ENCODE results near the gene TBCD.
"Not testable (repeated sequence)": the region's sequence is repeated elsewhere in the genome, so short reads cannot be mapped to it uniquely, and the experiment has no call there.

Gene TBCD

DNA sequence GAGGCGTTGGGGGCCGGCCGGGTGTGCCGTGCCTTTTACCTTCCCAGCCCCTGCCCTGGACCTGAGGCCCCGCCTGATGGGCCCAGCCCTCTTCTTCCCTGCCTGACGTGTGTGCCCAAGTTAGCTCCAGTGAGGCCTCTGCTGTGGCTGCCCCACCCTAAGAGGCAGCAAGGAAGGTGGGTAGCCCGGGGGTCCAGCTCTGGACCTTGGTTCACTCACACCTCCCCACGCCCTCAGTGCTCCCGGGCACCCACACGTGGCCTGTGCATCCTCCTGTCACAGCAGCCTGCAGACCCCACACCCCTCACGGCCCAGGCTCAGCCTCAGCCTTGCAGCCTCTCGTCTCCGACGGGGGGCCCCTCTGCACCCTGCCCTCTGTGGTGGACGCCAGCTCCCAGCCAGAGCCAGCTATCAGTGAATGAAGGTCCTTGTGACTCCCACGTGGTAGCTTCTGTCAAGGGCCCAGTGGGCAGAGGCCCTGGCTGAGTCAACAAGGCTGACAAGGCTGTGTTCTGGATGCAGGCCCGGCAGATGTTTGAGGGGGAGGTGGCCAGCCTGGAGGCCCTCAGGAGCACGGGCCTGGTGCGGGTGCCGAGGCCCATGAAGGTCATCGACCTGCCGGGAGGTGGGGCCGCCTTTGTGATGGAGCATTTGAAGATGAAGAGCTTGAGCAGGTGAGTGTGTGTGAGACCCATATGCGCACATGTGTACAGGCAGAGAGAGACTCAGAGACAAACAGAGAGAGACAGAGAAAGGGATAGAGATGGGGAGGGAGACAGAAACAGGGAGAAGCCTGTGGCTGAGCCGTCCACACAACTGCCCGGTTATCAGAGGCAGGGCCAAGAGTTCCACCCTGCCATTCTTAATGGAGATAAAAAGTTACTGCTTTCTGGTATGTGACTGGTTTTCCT, 13.6 kb upstream of the TBCD start:
- ChIA-PET POLR2A (no interaction called here), CTCF (no interaction called here)
- no peak for DNase-seq (ENCODE audit: extremely low spot score)
- no peak for TF ChIP-seq CTBP1 (IDR thresholded peaks at IDR 0.05; ENCODE audit: borderline replicate concordance)

DNA sequence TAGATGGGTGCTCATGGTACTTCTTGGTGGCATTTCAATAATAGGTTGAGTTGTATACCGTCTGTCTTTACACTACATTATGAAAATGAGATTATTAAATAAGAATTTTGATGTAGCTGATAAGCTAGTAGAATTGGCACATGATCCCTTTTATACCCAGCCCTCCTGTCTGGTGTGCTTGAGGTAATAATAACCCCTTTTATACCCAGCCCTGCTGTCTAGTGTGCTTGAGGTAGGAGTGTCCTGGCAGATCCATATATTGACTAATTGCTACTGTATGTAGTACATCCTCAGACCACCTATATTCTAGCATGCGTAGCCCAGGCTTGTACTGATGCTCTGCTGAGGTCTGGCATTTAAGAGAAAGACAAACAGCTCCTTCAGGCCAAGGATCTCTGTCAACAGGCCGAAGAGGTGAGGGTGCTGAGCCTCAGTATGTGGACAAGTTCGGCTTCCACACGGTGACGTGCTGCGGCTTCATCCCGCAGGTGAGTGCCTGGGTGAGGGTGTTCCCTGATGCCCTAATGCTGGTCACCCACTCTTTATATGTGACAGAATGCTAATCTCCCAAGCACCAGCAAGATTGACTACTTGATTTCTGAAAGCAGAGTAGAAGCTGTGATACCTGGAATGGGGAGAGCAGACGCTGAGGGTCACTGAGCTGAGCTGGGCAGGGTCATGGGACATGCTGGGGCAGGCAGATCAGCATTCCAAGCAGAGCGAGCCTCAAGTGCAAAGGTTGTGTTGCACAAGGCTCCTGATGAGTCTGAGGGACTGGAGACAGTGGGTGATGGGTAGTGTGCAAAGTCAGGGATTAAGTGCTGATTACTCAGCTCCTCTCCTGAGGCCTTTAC, 10.7 kb upstream of the TBCD start:
- TF ChIP-seq, protein P1, sequence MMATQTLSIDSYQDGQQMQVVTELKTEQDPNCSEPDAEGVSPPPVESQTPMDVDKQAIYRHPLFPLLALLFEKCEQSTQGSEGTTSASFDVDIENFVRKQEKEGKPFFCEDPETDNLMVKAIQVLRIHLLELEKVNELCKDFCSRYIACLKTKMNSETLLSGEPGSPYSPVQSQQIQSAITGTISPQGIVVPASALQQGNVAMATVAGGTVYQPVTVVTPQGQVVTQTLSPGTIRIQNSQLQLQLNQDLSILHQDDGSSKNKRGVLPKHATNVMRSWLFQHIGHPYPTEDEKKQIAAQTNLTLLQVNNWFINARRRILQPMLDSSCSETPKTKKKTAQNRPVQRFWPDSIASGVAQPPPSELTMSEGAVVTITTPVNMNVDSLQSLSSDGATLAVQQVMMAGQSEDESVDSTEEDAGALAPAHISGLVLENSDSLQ (IDR thresholded peaks at IDR 0.05) = no peak
- no peak for TF ChIP-seq ZNF384 (IDR thresholded peaks at IDR 0.05)
- no peak for TF ChIP-seq TARDBP (IDR thresholded peaks at IDR 0.05)
- no peak for TF ChIP-seq HDGF (IDR thresholded peaks at IDR 0.05; ENCODE audit: borderline replicate concordance)
- TF ChIP-seq ARNT (IDR thresholded peaks at IDR 0.05) = no peak
- no peak for TF ChIP-seq SP1 (IDR thresholded peaks at IDR 0.05)
- TF ChIP-seq BHLHE40 (IDR thresholded peaks at IDR 0.05; ENCODE audit: borderline replicate concordance) = no peak
- TF ChIP-seq FOXM1 (IDR thresholded peaks at IDR 0.05; ENCODE audit: borderline replicate concordance) = no peak
- no peak for TF ChIP-seq LEF1 (IDR thresholded peaks at IDR 0.05; ENCODE audit: borderline replicate concordance)
- TF ChIP-seq FOXK2 (IDR thresholded peaks at IDR 0.05) = no peak
- TF ChIP-seq SUZ12 (IDR thresholded peaks at IDR 0.05) = no peak
- TF ChIP-seq NFRKB (IDR thresholded peaks at IDR 0.05) = no peak
- TF ChIP-seq CTBP1 (IDR thresholded peaks at IDR 0.05; ENCODE audit: borderline replicate concordance) = no peak
- no peak for TF ChIP-seq FOXA1 (IDR thresholded peaks at IDR 0.05)
- TF ChIP-seq ELF4 (IDR thresholded peaks at IDR 0.05) = no peak
- no peak for TF ChIP-seq L3MBTL2 (conservative IDR thresholded peaks at IDR 0.05)
- no peak for DNase-seq (ENCODE audit: extremely low spot score)
- POLR2A ChIA-PET = no interaction called here
- CTCF ChIA-PET = no interaction called here

DNA sequence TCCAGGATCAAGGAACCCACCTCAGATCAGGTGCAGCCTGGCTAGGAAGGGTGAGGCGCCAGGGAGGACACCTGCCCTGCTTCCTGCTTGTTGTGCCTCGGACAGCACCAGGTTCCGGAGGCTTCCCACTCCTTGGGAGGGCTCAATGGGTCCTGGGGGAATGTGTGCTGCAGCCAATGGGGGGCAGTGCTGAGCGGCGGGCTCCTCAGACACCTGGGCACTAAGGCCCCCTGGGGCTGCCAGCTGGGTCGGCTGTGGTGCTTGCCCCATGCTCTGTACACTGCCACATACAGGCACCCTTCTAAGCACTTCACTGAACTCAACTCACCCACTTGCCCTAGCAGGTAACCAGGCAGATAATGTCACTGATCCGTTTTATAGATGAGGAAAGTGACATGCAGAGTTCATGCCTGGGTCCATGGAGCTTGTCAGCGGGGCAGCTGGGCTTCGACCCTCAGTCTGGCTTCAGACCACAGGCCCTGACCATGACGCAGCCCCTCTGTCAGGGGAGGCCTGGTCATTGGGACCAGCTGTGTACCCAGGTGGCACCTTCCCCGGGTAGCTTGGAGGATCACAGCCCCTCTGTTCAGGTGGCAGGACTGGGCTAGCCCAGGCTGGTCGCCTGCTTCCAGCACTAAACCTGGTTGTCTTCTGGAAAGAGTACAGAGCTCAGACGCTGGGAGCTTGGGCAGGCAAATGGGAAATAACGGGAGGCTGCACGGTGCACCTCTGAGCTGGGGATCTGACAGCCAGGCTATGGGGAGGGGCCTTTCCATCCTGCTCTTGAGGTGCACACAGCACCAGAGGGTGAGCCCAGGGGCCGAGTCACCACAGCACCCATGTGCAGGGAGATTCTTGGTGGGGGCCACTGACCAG, 8.3 kb upstream of the TBCD start:
- ChIA-PET CTCF (no interaction called here), POLR2A (no interaction called here)
- DNase-seq (ENCODE audit: extremely low spot score) = no peak
- TF ChIP-seq ELF4 (IDR thresholded peaks at IDR 0.05) (no peak), LEF1 (IDR thresholded peaks at IDR 0.05; ENCODE audit: borderline replicate concordance) (no peak), NFRKB (IDR thresholded peaks at IDR 0.05) (no peak), SP1 (IDR thresholded peaks at IDR 0.05) (no peak), CTBP1 (IDR thresholded peaks at IDR 0.05; ENCODE audit: borderline replicate concordance) (no peak), L3MBTL2 (conservative IDR thresholded peaks at IDR 0.05) (no peak), BHLHE40 (IDR thresholded peaks at IDR 0.05; ENCODE audit: borderline replicate concordance) (no peak), HDGF (IDR thresholded peaks at IDR 0.05; ENCODE audit: borderline replicate concordance) (no peak), FOXM1 (IDR thresholded peaks at IDR 0.05; ENCODE audit: borderline replicate concordance) (no peak), ARNT (IDR thresholded peaks at IDR 0.05) (no peak), FOXA1 (IDR thresholded peaks at IDR 0.05) (no peak), SUZ12 (IDR thresholded peaks at IDR 0.05) (no peak)
- TF ChIP-seq, protein P1 (IDR thresholded peaks at IDR 0.05) = no peak

DNA sequence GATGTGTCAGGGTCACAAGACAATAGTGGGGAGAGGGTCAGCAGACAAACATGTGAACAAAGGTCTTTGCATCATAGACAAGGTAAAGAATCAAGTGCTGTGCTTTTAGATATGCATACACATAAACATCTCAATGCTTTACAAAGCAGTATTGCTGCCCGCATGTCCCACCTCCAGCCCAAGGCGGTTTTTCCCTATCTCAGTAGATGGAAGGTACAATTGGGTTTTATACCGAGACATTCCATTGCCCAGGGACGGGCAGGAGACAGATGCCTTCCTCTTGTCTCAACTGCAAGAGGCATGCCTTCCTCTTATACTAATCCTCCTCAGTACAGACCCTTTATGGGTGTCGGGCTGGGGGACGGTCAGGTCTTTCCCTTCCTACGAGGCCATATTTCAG, 7.1 kb upstream of the TBCD start:
- DNase-seq (ENCODE audit: extremely low spot score); CTCF ChIA-PET; POLR2A ChIA-PET: not testable (repeated sequence)

DNA sequence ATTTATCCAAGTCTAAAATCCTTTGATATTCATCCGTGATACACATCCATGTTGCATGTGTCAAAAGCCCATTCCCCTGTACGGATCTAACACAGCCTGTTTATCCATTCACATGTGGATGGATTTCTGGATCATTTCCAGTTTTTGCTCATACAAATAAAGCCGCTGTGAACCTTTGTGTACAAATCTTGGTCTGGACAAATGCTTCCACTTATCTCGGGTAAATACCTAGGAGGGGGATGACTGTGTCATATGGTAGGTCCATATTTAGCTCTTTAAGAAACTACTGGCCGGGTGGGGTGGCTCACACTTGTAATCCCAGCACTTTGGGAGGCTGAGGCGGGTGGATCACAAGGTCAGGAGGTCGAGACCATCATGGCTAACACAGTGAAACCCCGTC, 6.3 kb upstream of the TBCD start:
- CTCF ChIA-PET = no interaction called here
- POLR2A ChIA-PET = no interaction called here
- no peak for DNase-seq (ENCODE audit: extremely low spot score)
- TF ChIP-seq LEF1 (IDR thresholded peaks at IDR 0.05; ENCODE audit: borderline replicate concordance) (no peak), HDGF (IDR thresholded peaks at IDR 0.05; ENCODE audit: borderline replicate concordance) (no peak), SUZ12 (IDR thresholded peaks at IDR 0.05) (no peak), CTBP1 (IDR thresholded peaks at IDR 0.05; ENCODE audit: borderline replicate concordance) (no peak), TARDBP (IDR thresholded peaks at IDR 0.05) (no peak), FOXA1 (IDR thresholded peaks at IDR 0.05) (no peak), ARNT (IDR thresholded peaks at IDR 0.05) (no peak), FOXM1 (IDR thresholded peaks at IDR 0.05; ENCODE audit: borderline replicate concordance) (no peak), SP1 (IDR thresholded peaks at IDR 0.05) (no peak)

DNA sequence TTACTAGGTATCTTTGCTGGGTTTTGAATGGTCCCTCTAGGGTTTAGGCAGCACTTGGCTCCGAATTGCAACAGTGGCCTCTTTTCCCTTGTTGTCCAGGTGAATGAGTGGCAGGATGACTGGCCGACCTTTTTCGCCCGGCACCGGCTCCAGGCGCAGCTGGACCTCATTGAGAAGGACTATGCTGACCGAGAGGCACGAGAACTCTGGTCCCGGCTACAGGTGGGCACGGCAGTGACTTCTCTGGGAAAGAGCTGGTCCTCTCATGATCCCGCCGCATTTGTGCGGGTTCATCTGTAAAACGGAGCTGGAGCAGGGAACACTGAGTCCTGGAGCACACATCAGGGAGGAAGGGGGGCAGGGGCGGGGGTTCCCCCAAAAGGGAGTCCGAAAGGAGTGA, 3.1 kb upstream of the TBCD start:
- POLR2A ChIA-PET = no interaction called here
- CTCF ChIA-PET = no interaction called here
- TF ChIP-seq TARDBP (IDR thresholded peaks at IDR 0.05) (no peak), CTBP1 (IDR thresholded peaks at IDR 0.05; ENCODE audit: borderline replicate concordance) (no peak), LEF1 (IDR thresholded peaks at IDR 0.05; ENCODE audit: borderline replicate concordance) (no peak), BHLHE40 (IDR thresholded peaks at IDR 0.05; ENCODE audit: borderline replicate concordance) (no peak), FOXK2 (IDR thresholded peaks at IDR 0.05) (no peak), FOXA1 (IDR thresholded peaks at IDR 0.05) (no peak), FOXM1 (IDR thresholded peaks at IDR 0.05; ENCODE audit: borderline replicate concordance) (no peak), ELF4 (IDR thresholded peaks at IDR 0.05) (no peak), ARNT (IDR thresholded peaks at IDR 0.05) (no peak)
- TF ChIP-seq, protein P1 (IDR thresholded peaks at IDR 0.05) = no peak
- DNase-seq (ENCODE audit: extremely low spot score) = no peak

Data from HEK293T (cell line).